ENCODE results near the gene SUSD4.
A peak's percentile ranks its signal among the peaks of the same experiment; 100 is the strongest.

SUSD4 gene

DNA sequence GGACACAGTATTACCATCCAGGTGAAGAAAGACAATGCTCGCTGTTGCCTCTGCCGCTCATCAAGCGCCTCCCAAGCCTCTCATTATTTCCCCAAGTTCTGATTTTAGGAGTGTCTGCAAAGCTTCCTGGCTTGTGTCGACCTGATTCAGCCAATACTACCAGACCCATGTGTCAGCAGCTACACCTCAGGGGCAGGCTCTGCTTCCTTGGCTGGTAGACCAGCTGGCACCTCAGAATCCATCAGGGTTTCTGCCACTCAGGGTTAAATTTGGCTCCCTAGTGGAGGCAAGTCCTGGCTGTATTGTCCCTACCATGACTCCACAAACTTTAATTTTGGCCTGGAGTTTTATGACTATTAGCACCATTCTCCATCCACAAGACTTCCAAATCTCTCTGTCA, 35.4 kb downstream of the SUSD4 start:
- DNase-seq: no peak

DNA sequence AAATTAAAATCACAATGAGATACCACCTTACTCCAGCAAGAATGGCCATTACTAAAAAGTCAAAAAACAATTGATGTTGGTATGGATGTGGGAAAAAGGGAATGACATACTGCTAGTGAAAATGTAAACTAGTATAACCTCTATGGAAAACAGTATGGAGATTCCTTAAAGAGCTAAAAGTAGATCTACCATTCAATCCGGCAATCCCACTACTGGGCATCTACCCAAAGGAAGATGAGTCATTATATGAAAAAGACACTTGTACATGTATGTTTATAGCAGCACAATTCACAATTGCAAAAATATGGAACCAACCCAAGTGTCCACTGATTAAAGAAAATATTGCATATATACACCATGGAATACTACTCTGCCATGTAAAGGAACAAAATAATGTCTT, 37.2 kb downstream of the SUSD4 start:
- DNase-seq: no peak

DNA sequence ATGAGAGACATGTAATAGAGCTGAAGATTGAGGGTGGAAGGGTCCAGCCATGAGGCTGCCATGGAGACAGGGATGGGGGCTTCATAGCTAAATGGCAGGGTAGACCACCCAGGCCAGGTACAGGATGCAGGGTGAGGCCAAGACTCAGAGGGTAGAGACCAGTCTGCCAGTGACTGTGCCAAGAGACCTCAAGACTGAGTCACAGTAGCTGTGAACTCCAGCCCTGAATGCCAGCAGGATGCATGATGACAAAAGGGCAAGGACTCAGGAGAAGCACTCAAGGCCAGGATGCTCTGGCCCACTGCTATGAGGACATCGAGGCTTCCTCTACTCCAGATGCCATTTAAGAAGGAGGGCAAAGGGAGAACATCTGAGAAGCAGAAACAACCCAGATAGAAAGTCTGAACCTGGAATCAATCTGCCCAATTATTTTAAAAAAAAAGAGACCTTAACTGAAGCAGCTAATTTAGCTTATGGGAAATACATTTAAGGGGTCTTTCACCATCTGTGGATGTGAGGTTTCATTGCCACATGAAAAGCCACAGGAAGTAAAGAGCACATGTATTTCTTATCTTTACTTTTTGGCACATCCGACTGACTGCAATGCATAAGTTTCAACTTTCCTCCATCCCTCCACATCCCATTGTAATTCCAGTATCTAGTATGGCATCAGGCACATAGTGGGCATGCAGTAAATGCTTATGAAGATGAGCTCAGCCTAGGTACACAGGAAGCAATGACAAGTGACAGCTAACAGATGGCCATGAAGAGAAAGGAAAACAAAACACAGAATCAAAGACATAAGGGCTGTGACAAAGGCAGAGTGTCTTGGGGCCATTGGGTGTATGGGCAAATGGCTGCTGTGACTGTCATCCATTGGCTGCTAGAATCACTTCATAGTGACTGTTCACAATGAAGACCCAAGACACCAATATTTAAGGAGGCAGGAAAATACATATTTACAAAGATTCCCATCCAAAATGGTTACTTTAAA, 40.2 kb downstream of the SUSD4 start:
- DNase-seq: no peak

DNA sequence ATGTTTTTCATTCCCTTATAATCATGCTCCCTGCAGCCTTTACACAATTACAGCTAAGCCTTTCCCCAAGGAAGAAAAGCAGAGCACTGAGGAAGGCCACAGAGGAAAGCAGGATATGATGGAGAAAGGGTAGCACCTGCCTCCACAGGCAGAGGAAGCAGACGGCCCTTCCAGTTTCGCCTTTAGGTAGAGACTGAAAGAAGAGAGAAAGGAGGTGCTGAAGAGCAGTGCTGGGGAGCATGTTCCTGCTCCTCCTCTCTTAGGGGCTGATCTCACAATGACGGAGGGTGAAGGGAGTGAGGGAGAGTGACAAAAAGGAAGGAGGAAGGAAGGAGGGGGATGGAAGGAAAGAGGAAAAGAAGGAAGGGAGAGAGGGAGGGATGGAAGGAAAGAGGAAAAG, 41.1 kb downstream of the SUSD4 start:
- DNase-seq: no peak

DNA sequence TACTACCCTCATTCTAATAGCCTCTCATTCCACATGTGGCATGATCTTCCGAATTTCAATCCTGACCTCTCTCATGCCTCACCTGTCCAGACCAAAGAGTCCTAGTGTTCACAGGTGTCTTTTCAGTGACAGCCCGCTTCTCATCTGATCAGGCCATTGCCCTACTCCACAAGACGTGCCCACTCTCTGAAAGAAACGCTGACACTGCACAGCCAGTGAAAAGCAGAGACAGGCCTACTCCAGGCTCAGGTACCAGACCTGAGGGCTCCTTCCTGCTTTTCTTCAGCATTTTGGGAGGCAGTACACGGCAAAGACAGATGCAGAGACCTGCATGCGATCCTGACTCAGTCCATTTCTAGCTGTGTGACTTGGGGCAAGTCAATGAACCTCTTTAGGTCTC, 43.0 kb downstream of the SUSD4 start:
- no peak for DNase-seq

DNA sequence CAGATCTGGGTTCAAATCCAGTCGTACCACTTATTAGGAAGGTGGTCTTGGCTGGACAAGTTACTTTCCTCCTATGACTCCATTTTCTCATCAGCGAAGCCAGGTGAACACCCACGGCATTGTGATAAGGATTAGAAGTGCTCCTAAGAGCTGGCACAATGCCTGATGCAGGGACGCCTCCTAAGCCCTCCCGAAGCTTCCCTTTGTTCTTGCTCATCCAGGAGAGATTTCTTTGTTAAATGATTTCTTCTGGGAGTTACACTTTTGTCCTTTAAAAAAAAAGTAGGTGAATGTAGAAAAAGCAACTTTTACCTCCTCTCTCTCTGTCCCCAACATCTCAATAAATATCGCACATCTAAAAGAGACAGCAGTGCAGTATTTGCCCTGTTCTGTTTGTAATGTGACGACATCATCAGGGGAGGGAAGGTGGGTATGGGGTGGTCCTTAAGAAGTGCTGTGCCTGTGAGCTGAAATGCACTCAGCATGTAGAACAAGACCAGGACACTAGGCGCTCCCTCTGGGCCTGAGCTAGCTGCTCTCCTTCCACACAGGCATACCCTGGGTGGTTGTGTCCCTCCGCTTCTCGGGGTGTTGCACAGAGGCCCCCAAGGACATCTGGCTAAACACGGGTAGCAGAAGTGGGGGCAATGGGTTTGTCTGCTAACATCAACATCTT, 43.9 kb downstream of the SUSD4 start:
- DNase-seq: peak; percentile 8

DNA sequence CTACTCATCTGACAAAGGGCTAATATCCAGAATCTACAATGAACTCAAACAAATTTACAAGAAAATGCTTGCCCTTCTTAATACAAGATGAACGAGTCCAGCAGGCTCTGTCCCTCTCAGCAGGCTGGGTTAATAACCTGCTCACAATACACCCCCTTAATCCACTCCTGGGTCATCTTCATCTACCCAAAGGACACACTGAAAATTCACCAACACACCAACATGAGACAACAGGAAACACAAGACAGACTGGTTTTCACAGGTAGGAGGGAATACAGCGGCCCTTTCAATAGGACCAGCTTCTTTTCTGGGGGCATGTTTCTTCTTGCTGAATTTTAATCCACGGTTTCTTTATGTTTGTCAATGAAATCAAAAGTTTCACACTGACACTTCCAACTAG, 44.6 kb downstream of the SUSD4 start:
- no peak for DNase-seq

DNA sequence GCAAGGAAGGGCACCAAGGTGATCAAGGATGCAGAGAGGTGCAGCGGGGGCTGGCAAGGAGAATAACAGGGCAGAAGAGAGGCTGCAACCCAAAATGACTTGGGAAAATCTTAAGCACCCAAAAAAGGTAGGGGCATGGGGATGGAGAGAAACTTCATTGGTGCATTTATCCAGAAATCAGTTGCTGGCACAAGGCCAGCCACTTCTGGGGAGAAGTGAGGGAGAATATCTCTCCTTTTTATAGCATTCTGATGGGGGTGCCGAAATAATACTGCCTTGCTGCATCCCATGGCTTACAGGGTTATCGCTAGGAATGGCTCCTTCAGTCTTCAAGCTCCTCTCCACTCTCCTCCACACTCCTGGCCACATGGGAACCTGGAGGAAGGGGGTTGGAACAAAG, 47.9 kb downstream of the SUSD4 start:
- DNase-seq: no peak

DNA sequence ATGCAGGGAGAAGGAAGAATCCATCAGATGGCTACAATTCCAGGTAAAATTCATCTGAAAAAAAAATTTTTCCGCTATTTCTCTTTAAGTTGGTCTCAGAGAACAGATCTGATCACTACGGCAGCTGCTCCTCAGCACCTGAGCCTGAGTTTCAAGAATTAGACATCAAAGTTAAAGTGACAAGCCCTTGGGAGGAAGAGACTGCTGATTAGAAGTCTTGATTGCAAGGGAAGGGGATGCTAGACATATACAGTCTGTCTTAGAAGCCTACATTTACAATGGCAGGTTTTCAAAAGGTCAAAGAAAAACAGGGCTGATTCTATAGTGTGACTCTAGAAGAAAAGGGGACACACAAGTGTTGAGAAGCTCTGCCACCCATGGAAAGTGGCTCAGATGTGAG, 48.3 kb downstream of the SUSD4 start:
- DNase-seq: no peak

DNA sequence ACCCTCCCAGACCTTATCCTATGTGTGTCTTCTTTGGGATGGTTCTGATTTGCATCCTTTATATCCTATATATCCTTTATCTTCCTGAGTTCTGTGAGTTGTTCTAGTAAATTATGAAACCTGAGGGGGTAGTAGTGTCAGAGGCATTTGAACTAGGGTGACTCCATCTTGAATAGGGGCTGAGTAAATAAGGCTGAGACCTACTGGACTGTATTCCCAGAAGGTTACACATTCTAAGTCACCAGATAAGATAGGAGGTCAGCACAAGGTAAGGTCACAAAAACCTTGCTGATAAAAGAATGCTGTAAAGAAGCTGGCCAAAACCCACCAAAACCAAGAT, 50.6 kb downstream of the SUSD4 start:
- no peak for DNase-seq

DNA sequence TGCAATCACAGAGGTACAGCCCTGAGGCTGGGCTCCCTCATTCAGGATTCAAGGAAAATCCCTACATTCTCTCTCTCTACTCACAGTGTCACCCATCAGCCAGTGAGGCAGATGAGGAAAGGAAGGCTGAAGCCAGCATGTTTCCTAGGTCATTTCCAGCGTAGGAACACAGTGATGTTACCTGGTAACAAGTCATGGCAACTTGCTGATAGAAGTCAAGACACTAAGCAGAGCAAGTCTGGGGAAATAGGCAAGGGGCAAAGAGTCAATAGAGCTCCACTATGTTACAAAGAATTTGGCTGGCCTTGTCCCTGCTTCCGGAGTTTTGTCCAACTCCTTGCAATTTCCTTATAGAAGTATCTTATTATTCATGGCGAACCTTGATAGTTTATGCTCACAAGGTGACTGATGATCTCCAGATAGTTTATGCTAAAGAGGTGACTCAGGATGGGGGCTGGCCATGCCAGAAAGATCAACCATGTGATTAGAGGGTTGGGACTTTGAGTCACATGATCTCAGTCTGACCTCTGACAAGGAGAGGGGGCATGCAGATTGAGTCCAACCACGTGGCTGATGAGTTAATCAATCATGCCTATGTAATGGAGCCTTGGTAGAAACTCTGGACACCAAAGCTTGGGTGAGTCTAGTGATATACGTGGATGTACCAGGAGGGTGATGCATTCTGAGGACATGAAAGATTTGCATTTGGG, 51.1 kb downstream of the SUSD4 start:
- DNase-seq: no peak

DNA sequence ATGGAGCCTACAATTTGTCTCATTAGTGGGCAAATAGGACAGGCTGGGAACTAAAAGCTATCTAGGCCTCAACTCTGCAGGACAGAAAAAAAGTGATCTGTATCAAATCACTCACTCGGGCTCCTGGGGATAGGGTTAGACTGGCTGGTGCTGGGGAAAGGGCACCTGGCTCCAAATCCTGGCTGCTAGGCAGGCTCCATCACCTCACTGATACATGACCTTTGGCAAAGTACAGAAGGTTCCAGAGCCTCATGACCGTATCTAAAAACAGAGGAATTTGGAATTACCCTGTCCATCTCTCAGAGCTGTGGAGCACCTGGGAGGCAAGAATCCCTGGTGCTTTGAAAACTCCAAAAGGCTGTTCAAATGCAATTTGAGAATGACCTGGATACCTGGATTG, 51.7 kb downstream of the SUSD4 start:
- DNase-seq: no peak

DNA sequence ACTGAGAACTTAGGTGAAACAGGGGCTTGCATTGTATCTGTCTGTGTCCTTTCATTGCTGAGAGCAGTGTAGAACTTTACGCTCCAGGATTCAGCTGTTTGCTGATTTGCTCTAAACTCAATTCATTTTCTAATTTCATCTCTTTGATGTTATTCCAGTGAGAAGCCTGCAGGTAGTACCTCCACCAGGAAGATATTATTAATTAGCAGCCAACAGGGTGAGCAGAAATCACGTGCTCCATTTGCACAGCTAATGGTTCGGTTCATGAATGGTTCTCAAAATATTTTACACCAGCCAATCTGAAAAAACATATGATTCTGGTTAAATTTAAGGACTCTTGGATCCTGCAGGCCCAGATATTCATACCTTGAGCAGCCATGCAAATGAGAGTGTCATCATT, 52.1 kb downstream of the SUSD4 start:
- DNase-seq: no peak

DNA sequence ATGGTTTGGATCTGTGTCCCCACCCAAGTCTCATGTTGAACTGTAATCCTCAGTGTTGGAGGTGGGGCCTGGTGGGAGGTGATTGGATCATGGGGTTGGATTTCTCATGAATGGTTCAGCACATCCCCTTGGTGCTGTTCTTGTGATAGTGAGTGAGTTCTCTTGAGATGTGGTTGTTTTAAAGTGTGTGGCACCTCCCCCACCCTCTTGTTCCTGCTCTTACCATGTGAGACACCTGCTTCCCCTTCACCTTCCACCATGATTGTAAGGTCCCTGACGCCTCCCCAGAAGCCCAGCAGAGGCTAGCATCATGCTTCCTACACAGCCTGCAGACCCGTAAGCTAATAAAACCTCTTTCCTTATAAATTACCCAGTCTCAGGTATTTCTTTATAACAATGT, 55.8 kb downstream of the SUSD4 start:
- DNase-seq: no peak

DNA sequence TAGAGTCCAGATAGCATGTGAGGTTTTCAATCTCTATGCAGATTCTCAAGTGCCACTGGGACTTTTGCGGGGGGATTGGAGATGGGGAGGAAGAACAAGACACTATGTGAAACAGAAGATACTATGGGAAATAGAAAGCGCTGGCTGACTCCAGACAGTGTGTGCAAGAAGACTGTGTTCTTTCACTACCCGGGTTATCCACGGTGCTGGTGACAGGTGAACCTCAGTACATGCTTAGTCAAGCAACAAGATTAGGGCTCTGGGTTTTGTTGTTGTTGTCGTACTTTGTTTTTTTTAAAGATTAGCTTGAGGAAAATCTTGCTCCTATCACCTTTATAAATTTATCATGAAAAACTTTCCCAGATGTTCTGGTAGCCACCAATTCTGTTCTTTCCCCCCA, 56.4 kb downstream of the SUSD4 start:
- no peak for DNase-seq

DNA sequence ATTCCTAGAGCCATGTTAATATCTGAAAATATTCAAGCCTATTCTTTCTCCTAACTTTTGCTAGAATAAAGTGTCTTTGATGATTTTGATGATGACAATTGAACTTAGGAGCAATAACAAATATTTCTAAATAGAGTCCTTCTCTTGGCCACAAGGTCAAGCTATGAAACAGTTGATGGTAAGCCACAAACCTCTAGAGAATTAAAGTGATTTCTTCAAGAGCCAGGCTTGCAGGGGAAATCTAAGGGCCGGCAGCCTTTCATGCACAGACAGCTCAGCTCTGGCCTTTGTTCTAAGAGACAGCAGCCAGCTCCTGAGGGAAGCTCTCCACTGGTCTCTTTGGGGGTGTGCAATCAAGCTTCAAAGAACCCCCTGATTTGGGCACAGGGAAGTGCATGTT, 59.0 kb downstream of the SUSD4 start:
- DNase-seq: no peak

DNA sequence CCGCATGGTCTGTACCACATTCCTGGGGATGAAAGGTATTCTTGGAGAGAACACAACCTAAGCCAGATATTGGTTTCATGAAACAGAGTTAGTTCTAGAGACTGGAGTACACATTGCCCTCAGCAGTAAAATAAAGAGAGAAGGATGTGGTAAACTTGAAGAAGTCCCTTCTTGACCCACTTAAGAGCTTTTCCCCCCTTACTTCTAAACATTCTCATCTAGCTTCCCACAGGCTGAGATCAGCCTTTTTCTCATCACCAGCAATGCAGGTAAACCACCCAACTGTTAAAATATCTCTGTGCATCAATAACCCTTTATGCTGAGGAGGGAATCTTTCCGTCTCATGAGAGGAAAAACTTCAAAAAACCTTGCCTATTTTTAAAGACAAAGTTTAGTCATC, 62.6 kb downstream of the SUSD4 start:
- no peak for DNase-seq

DNA sequence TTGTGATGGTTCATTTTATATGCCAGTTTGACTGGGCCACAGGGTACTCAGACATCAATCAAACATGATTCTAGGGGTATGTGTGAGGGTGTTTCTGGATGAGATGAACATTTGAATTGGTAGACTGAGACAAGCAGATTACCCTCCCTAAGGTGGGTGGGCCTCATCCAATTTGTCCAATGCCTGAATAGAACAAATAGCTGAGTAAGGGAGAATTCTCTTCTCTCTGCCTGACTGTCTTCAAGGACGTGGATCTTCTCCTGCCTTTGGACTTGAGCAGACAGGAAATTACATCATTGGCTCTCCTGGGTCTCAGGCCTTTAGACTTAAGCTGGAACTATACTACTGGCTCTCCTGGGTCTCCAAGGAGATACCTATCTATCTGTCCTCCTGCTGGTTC, 64.4 kb downstream of the SUSD4 start:
- DNase-seq: no peak

DNA sequence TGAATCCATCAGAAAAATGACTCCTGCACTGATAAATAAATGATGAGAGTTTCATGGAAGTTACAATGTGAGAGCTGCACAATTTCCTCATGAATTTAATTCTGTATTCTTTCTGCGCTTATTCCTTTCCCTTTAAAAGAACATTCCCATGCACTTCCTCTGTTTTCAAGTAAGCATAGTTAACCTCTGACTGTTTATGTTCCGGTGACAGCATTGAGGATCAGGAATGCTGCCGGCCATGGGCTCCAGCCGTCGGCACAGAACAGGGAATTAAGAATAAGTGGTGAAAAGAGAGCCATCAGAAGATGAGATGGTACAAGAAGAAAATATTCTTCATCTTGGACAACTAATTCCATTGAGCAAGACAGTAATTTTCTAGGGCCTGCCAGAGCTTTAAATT, 65.3 kb downstream of the SUSD4 start:
- no peak for DNase-seq

DNA sequence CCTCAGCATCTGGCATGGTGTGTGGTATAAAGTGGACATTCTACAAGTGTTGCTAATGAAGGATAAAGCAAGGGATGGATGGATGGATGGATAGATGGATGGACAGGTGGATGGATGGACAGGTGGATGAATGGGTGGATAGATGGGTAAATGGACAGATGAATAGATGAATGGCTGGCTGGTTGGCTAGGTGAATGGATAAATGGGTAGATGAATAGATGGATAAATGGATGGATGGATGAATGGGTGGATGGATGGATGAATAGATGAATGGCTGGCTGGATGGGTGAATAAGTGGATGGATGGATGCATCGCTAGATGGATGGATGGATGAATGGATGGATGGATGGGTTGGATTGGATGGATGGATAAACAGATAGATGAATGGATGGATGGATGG, 66.2 kb downstream of the SUSD4 start:
- DNase-seq: no peak

DNA sequence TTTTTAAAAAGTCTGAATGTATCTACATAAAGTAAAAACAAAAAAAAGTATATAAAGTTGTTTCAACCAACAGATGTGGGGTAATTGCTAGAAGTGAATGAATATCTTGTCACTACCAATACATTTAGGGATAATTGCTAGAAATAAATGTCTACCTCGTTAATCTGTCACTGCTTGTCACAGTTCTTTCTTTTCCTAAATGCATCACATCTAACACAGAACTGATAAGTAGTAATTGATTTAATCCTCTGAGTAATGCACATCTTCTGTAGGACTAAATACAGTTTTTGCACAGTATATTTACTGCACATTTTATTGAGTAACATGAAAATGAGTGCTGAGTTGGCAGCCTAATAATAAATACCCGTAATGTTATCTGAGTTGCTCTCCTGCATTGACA, 72.2 kb downstream of the SUSD4 start:
- no peak for DNase-seq

DNA sequence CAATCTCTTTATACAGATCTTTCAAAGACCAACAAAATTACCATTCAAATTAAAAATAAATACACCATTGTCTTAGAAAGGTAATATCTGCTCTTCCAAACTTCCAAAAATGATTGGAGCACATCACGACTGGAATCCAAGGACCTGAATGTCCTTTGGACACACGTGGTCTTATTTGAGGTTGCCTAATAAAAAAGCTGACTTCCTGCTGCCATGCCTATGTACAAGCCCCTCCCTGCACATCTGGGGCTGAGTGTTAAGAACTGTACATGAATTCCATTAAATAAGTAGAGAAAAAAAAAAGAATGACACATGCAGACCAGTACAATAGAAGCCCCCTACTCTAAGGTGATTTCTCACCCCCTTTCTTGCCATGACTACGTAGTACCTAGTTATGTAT, 73.6 kb downstream of the SUSD4 start:
- no peak for DNase-seq

DNA sequence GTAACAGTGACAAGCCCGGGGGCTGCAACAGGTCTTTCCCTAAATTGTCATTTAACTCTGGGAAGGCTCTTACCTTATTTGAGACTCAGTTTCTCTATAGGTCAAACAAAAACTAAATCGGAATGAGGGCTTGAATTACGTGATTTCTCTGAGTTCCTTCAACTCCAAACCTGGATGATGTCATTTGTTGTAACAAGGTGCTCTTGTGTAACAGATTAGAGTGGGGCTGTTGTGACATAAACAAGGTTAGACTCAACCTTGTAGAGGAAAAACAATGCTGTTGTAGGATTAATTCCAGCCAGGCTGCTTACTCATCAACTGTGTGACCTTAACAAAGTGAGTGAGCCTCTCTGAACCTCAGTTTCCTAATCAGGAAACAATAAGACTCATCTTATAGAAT, 74.4 kb downstream of the SUSD4 start:
- DNase-seq: no peak

DNA sequence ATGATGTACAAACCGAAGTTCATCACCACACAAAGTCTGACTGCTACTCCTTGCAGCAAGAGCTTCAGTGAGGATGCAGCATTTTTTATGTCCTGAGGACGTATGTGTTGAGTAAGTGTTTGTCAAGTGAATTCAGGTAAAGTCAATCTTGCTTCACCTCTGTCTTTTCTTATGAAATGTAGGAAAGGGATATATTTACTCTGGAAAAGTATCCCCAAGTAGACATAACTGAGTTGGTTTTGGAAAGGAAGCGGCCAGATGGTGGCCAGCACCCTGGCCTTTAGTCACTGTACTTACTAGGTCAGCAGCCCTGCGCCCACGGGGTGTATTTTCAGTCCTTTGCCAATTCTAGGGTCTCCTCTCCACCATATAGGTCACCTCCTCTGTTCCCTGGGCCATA, 75.2 kb downstream of the SUSD4 start:
- no peak for DNase-seq

All from NCI-H2029 (cell line).